H9 (cell line): Measurements from ENCODE around the gene PRKCA. TPM values are rescaled to one million over a fixed set of nuclear protein-coding genes. Genes with fewer than 3 reads are reported as not detected.

ENCODE experiments used
- DNase-seq: peaks from one replicate; pipeline ENCODE4 v3.0.0-alpha.2; 2017
- H2AFZ ChIP-seq: one replicate; pipeline ENCODE4 v1.6.1; 2013; ENCODE audit warnings: mild to moderate bottlenecking, low read length, control low read depth, moderate library complexity
- H2AK5ac ChIP-seq: 2 replicates; pipeline ENCODE4 v1.6.1; 2013; ENCODE audit warnings: low read length, control low read depth, mixed read lengths; ENCODE audit not compliant: insufficient read length
- H2BK120ac ChIP-seq: one replicate; pipeline ENCODE4 v1.6.1; 2013; ENCODE audit warnings: low read depth, mild to moderate bottlenecking, low read length, control low read depth, inconsistent platforms; ENCODE audit not compliant: poor library complexity, severe bottlenecking
- H2BK12ac ChIP-seq: 2 replicates; pipeline ENCODE4 v1.6.1; 2013; ENCODE audit warnings: low read length, control low read depth, mixed read lengths, low read depth; ENCODE audit not compliant: insufficient read length
- H2BK15ac ChIP-seq: 2 replicates; pipeline ENCODE4 v1.6.1; 2013; ENCODE audit warnings: low read depth, low read length, control low read depth
- H2BK20ac ChIP-seq: one replicate; pipeline ENCODE4 v1.6.1; 2013; ENCODE audit warnings: low read depth, mild to moderate bottlenecking, low read length, control low read depth, inconsistent platforms; ENCODE audit not compliant: poor library complexity, severe bottlenecking
- H2BK5ac ChIP-seq: 2 replicates; pipeline ENCODE4 v1.6.1; 2013; ENCODE audit warnings: low read length, control low read depth, mixed read lengths; ENCODE audit not compliant: insufficient read length
- H3K14ac ChIP-seq: 2 replicates; pipeline ENCODE4 v1.6.1; 2013; ENCODE audit warnings: low read length, control low read depth; ENCODE audit not compliant: insufficient read depth
- H3K18ac ChIP-seq: 2 replicates; pipeline ENCODE4 v1.6.1; 2013; ENCODE audit warnings: low read depth, mild to moderate bottlenecking, mixed read lengths, low read length, control low read depth; ENCODE audit not compliant: insufficient read length
- H3K23ac ChIP-seq: 2 replicates; pipeline ENCODE4 v1.6.1; 2013; ENCODE audit warnings: low read length, control low read depth, mixed read lengths, low read depth; ENCODE audit not compliant: insufficient read length
- H3K23me2 ChIP-seq: 2 replicates; pipeline ENCODE4 v1.6.1; 2013; ENCODE audit warnings: low read depth, mild to moderate bottlenecking, mixed read lengths, low read length, control low read depth; ENCODE audit not compliant: insufficient read length, poor library complexity, severe bottlenecking
- H3K27ac ChIP-seq: 2 replicates; pipeline ENCODE4 v1.5.1; 2013; ENCODE audit warnings: low read length, control low read depth, mixed read lengths, low read depth; ENCODE audit not compliant: insufficient read length
- H3K27me3 ChIP-seq: 2 replicates; pipeline ENCODE4 v1.6.1; 2013; ENCODE audit warnings: low read length, control low read depth, inconsistent platforms; ENCODE audit not compliant: insufficient read depth
- H3K4ac ChIP-seq: 2 replicates; pipeline ENCODE4 v1.6.1; 2013; ENCODE audit warnings: low read depth, mild to moderate bottlenecking, control low read depth, inconsistent platforms, low read length, moderate library complexity
- H3K4me1 ChIP-seq: 2 replicates; pipeline ENCODE4 v1.6.1; 2013; ENCODE audit warnings: low read length, control low read depth, inconsistent platforms; ENCODE audit not compliant: insufficient read depth
- H3K4me2 ChIP-seq: 2 replicates; pipeline ENCODE4 v1.6.1; 2013; ENCODE audit warnings: low read length, control low read depth, mixed read lengths; ENCODE audit not compliant: insufficient read length, insufficient read depth
- H3K56ac ChIP-seq: 2 replicates; pipeline ENCODE4 v1.6.1; 2013; ENCODE audit warnings: low read depth, mild to moderate bottlenecking, mixed read lengths, low read length, control low read depth; ENCODE audit not compliant: insufficient read length
- H3K79me1 ChIP-seq: 2 replicates; pipeline ENCODE4 v1.6.1; 2013; ENCODE audit warnings: low read depth, mild to moderate bottlenecking, moderate library complexity, low read length, control low read depth, inconsistent platforms; ENCODE audit not compliant: insufficient read depth, poor library complexity, severe bottlenecking
- H3K79me2 ChIP-seq: 2 replicates; pipeline ENCODE4 v1.6.1; 2013; ENCODE audit warnings: low read length, control low read depth, inconsistent platforms; ENCODE audit not compliant: insufficient read depth
- H3K9ac ChIP-seq: 2 replicates; pipeline ENCODE4 v1.6.1; 2013; ENCODE audit warnings: low read length, control low read depth, mixed read lengths; ENCODE audit not compliant: insufficient read length; ENCODE audit errors: extremely low read depth
- H3K9me3 ChIP-seq: one replicate; pipeline ENCODE4 v1.6.1; 2013; ENCODE audit warnings: low read depth, low read length, inconsistent platforms; ENCODE audit not compliant: control insufficient read depth
- H3T11ph ChIP-seq: one replicate; pipeline ENCODE4 v1.6.1; 2013; ENCODE audit warnings: mild to moderate bottlenecking, low read length, control low read depth, inconsistent platforms
- H4K20me1 ChIP-seq: one replicate; pipeline ENCODE4 v1.6.1; 2013; ENCODE audit not compliant: control insufficient read depth, insufficient read length, insufficient read depth
- H4K5ac ChIP-seq: 2 replicates; pipeline ENCODE4 v1.6.1; 2013; ENCODE audit warnings: low read depth, mild to moderate bottlenecking, mixed read lengths, low read length, control low read depth; ENCODE audit not compliant: insufficient read length
- H4K8ac ChIP-seq: replicated peaks from 2 replicates; pipeline ENCODE4 v1.6.1; 2013; ENCODE audit warnings: low read length, control low read depth, mixed read lengths, low read depth; ENCODE audit not compliant: insufficient read length
- H4K91ac ChIP-seq: 2 replicates; pipeline ENCODE4 v1.6.1; 2013; ENCODE audit warnings: low read depth, mild to moderate bottlenecking, moderate library complexity, mixed read lengths, low read length, control low read depth; ENCODE audit not compliant: insufficient read length
- H3K27ac Mint-ChIP-seq, 3 experiments: 2 replicates in 2 of 3; 3 replicates in 1 of 3; pipeline ENCODE4 v1.8.0; 2020 to 2021; ENCODE audit warnings: mixed read lengths in 3 of 3, mild to moderate bottlenecking in 1 of 3, moderate library complexity in 1 of 3
- H3K27me3 Mint-ChIP-seq: 2 replicates; pipeline ENCODE4 v1.8.0; 2021; ENCODE audit warnings: low read depth, mild to moderate bottlenecking, moderate library complexity, mixed read lengths
- H3K36me3 Mint-ChIP-seq, 3 experiments: 2 replicates in 2 of 3; 3 replicates in 1 of 3; pipeline ENCODE4 v1.8.0; 2020 to 2021; ENCODE audit warnings: low read depth in 3 of 3, mixed read lengths in 3 of 3; ENCODE audit not compliant: insufficient read depth in 1 of 3
- H3K4me1 Mint-ChIP-seq, 2 experiments: 2 replicates each; pipeline ENCODE4 v1.8.0; 2020; ENCODE audit warnings: mixed read lengths in 2 of 2
- H3K4me3 Mint-ChIP-seq, 2 experiments: 2 replicates in 1 of 2; 3 replicates in 1 of 2; pipeline ENCODE4 v1.8.0; 2020 to 2021; ENCODE audit warnings: mild to moderate bottlenecking in 2 of 2, mixed read lengths in 2 of 2, moderate library complexity in 1 of 2
- H3K9me3 Mint-ChIP-seq, 2 experiments: 2 replicates in 1 of 2; 3 replicates in 1 of 2; pipeline ENCODE4 v1.8.0; 2020; ENCODE audit warnings: mild to moderate bottlenecking in 2 of 2, mixed read lengths in 2 of 2, moderate library complexity in 1 of 2
- WGBS: extraction: QIAGEN DNeasy Blood & Tissue Kit; methylation state at CpG from one replicate; pipeline ENCODE4 v1.1.7; 2013; ENCODE audit warnings: missing lambda C conversion rate, low lambda C conversion rate, mixed read lengths; ENCODE audit not compliant: insufficient read length; ENCODE audit errors: extremely low coverage; 5-methylcytosine and 5-hydroxymethylcytosine counted together
- total RNA-seq: library from RNA; stranded (reverse); gene quantifications from 2 replicates; pipeline ENCODE4 v1.2.1, GENCODE V29; 2021
- TF ChIP-seq, protein P1 (sequence below): fragments of 200-600 bp; sonication (generic); conservative IDR thresholded peaks from 3 replicates; pipeline ENCODE4 v1.8.0; 2021; ENCODE audit warnings: antibody characterized with exemption, mild to moderate bottlenecking

PRKCA gene
- total RNA-seq, 1 experiment from 2014 or later: 10.5 TPM

GRCh38 chr17:66829883-66830282 is 527.5 kb downstream of the PRKCA start:
- Histone ChIP-seq H2AFZ (no peak overlapping the region), H3K27ac (no peak overlapping the region), H2BK15ac (no peak overlapping the region), H3K23ac (no peak overlapping the region), H3K9ac (no peak overlapping the region), H3K18ac (no peak overlapping the region), H3K79me1 (no peaks in the 10 kb centered on the region), H3K4me1 (peaks cover 4% of the 10 kb centered on the region; the same call in 1 of the 2 replicates), H3K4ac (no peak overlapping the region), H3K14ac (no peak overlapping the region), H4K91ac (no peak overlapping the region), H3K27me3 (no peaks in the 10 kb centered on the region), H4K5ac (no peak overlapping the region), H2BK5ac (no peak overlapping the region), H3K9me3 (no peaks in the 10 kb centered on the region), H3K4me2 (peak overlapping the region; percentile 23), H2BK120ac (no peak overlapping the region), H2BK12ac (no peak overlapping the region), H3K79me2 (no peaks in the 10 kb centered on the region), H3T11ph (no peak overlapping the region), H4K20me1 (no peaks in the 10 kb centered on the region), H3K56ac (no peak overlapping the region), H4K8ac (no peak overlapping the region), H2AK5ac (no peak overlapping the region), H2BK20ac (no peak overlapping the region), H3K23me2 (no peaks in the 10 kb centered on the region)
- peak; percentile 59 for DNase-seq
- H3K36me3 Mint-ChIP-seq: no peaks in the 10 kb centered on the region
- TF ChIP-seq, protein P1, sequence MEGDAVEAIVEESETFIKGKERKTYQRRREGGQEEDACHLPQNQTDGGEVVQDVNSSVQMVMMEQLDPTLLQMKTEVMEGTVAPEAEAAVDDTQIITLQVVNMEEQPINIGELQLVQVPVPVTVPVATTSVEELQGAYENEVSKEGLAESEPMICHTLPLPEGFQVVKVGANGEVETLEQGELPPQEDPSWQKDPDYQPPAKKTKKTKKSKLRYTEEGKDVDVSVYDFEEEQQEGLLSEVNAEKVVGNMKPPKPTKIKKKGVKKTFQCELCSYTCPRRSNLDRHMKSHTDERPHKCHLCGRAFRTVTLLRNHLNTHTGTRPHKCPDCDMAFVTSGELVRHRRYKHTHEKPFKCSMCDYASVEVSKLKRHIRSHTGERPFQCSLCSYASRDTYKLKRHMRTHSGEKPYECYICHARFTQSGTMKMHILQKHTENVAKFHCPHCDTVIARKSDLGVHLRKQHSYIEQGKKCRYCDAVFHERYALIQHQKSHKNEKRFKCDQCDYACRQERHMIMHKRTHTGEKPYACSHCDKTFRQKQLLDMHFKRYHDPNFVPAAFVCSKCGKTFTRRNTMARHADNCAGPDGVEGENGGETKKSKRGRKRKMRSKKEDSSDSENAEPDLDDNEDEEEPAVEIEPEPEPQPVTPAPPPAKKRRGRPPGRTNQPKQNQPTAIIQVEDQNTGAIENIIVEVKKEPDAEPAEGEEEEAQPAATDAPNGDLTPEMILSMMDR: no peak
- peak overlapping the region in 1 of 3 experiments; percentile 83; a peak in 2 of 7 replicates for H3K27ac Mint-ChIP-seq
- WGBS: no CpG with 5 or more reads among the region's 10 CpGs
- peaks cover 20 to 22% of the 10 kb centered on the region in 2 experiments for H3K4me1 Mint-ChIP-seq
- H3K4me3 Mint-ChIP-seq: peak overlapping the region; percentile 26 to 71
- peaks cover 39% of the 10 kb centered on the region for H3K27me3 Mint-ChIP-seq
- peaks cover 0 to 2% of the 10 kb centered on the region in 2 experiments; a peak in 3 of 5 replicates for H3K9me3 Mint-ChIP-seq
